Brain microvascular endothelial cell (primary cell): ENCODE measurements around the gene PLD1.
A peak's percentile ranks its signal among the peaks of the same experiment; 100 is the strongest.

ENCODE experiments used
- DNase-seq: peaks from one replicate; pipeline ENCODE4 v3.0.0-alpha.2; 2020
- H3K27ac ChIP-seq: fragments of 250-450 bp; sonication (Bioruptor Pico); 2 replicates; pipeline ENCODE4 v1.5.1; 2020; ENCODE audit warnings: mild to moderate bottlenecking, moderate library complexity
- H3K27me3 ChIP-seq: fragments of 250-450 bp; sonication (Bioruptor Pico); replicated peaks from 2 replicates; pipeline ENCODE4 v1.5.1; 2020; ENCODE audit warnings: mild to moderate bottlenecking
- H3K36me3 ChIP-seq: fragments of 250-450 bp; sonication (Bioruptor Pico); replicated peaks from 2 replicates; pipeline ENCODE4 v1.5.1; 2020; ENCODE audit warnings: mild to moderate bottlenecking
- H3K4me3 ChIP-seq: 2 replicates; pipeline ENCODE4 v1.5.1; 2011; ENCODE audit warnings: low read depth, mild to moderate bottlenecking, control low read depth, low read length, moderate library complexity
- in situ Hi-C: cut with HindIII; loops from 2 replicates; pipeline ENCODE4 v1.10.0; 2017; ENCODE audit warnings: low sequenced_read_pairs, low pct_ligation_motif_present
- TF ChIP-seq, protein P1 (sequence below): IDR thresholded peaks from 2 replicates; pipeline ENCODE4 v1.5.1; 2011; ENCODE audit warnings: low read depth, mild to moderate bottlenecking, moderate library complexity, low read length, control low read depth, inconsistent platforms; ENCODE audit errors: missing control alignments

The PLD1 gene

DNA sequence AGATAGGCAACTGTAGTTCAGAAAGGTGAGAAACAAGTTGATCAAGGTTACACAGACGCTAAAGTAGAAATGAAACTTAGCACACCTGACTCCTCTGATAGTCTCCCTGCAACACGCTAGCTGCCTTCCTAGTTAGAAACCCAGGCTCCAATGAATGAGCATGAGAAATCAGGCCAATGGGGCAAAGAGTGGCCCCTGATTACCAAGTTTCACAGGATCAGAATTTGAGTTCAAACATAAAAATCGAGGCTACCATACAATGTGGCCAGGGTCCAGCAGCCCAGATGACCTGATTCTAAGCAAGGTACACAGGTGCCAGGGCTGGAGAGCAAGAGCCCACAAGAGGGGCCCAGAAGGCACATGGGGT is 7.7 kb downstream of the PLD1 start:
- Histone ChIP-seq H3K36me3 (no peaks in the 10 kb centered on the region), H3K27ac (peak overlapping the region; percentile 98), H3K4me3 (no peak overlapping the region), H3K27me3 (no peaks in the 10 kb centered on the region)
- in situ Hi-C loops = no loop called here
- TF ChIP-seq, protein P1, sequence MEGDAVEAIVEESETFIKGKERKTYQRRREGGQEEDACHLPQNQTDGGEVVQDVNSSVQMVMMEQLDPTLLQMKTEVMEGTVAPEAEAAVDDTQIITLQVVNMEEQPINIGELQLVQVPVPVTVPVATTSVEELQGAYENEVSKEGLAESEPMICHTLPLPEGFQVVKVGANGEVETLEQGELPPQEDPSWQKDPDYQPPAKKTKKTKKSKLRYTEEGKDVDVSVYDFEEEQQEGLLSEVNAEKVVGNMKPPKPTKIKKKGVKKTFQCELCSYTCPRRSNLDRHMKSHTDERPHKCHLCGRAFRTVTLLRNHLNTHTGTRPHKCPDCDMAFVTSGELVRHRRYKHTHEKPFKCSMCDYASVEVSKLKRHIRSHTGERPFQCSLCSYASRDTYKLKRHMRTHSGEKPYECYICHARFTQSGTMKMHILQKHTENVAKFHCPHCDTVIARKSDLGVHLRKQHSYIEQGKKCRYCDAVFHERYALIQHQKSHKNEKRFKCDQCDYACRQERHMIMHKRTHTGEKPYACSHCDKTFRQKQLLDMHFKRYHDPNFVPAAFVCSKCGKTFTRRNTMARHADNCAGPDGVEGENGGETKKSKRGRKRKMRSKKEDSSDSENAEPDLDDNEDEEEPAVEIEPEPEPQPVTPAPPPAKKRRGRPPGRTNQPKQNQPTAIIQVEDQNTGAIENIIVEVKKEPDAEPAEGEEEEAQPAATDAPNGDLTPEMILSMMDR = no peak
- no peak for DNase-seq

DNA sequence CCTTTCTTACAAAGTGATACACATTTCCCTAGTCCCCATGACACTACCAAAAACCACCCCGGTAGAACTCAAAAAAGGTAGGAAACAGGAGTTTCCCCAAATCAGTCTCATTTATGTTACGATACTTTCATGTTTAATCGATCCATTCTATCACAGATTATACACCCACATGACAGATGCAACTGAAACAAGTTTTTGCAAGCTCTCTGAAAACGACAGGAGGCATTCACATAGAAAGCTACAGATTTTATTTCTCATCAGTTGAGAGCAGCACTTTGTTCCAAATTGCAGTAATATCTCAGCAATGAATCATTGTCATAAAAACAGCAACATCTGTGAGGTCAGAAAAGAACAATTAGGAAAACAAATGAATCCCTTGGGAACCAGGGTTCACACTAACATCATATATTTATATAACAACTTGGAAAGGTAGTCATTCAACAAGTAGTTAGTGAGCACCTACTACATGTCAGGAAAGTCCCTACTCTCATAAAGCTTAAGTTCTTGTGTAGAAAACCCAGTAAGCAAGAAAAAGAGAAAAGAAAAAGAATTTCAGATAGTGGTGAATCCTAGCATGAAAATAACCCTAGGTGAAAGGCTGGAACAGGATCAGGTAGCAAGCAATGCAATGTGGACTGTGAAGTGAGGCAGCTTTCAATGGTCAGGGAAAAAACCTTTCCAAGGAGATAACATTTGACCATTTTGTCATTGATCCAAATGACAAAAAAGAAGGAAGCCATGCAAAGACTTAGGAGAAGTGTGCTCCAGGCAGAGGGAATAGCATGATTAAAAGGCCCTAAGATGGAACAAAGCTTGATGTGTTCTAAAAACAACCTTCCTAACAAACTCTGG is 8.3 kb downstream of the PLD1 start:
- H3K36me3 ChIP-seq = no peaks in the 10 kb centered on the region
- TF ChIP-seq, protein P1 = no peak
- in situ Hi-C loops = no loop called here
- H3K4me3 ChIP-seq = no peak overlapping the region
- peak overlapping the region; percentile 98 for H3K27ac ChIP-seq
- no peaks in the 10 kb centered on the region for H3K27me3 ChIP-seq
- DNase-seq = peak; percentile 85

DNA sequence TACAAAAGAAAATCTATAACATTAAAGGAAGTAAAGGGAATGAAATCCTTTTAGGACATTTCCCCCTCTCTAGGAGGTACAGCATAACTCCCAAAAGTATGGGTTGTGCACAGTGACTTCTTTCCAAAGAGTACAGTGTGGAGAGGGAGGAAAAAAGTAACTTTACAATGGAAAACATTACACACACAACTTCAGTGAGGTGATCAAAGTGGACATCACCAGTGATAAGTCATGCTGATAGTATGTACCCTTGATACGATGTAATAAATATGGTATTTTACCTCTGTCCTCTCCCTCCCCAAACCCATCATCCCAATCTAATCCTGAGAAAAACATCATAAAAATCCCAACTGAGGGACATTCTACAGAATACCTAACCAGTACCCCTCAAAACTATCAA is 10.8 kb downstream of the PLD1 start:
- no peak for DNase-seq
- in situ Hi-C loops = no loop called here
- TF ChIP-seq, protein P1 = no peak
- peak overlapping the region; percentile 39 for H3K27ac ChIP-seq
- no peaks in the 10 kb centered on the region for H3K27me3 ChIP-seq
- H3K4me3 ChIP-seq = no peak overlapping the region
- no peaks in the 10 kb centered on the region for H3K36me3 ChIP-seq

DNA sequence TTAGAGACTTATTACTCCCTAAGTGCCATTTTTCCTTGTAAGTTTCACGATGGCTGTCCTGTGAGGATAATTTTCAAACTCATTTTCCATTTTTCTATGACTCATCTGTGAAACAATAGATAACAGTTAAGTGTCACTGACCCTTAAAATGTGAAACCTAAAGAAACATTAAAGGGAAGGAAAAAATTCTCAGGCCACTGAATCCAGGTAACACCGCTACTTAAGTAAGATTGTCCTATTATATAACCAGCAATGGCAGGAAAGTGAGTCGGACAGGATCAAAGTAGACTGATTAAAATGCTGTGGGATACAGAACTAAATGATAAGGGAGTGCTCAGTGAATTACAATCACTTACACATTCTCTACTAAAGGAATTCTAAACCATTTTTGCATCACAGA is 12.4 kb downstream of the PLD1 start:
- H3K27ac ChIP-seq = peak overlapping the region; percentile 78
- H3K4me3 ChIP-seq = no peak overlapping the region
- DNase-seq = no peak
- H3K27me3 ChIP-seq = no peaks in the 10 kb centered on the region
- no peaks in the 10 kb centered on the region for H3K36me3 ChIP-seq
- TF ChIP-seq, protein P1 = no peak
- in situ Hi-C loops = no loop called here

DNA sequence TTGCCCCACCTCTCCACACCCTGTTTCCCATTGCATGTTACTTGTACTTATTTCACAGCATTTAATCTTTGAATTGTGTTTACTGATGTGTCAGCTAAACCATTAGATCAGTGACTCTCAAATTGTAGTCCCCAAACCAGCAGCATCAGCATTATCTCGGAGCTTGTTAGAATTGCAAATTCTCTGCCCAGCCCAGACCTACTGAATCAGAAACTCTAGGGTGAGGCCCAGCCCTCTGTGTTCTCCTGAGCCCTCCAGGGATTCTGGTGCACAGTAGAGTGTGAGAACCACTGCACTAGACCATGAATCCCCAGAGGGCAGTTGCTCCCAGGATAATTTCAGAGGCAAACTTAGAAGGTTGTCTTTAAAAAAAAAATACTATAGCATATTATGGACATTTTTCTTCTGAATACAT is 13.0 kb downstream of the PLD1 start:
- no peaks in the 10 kb centered on the region for H3K36me3 ChIP-seq
- no peaks in the 10 kb centered on the region for H3K27me3 ChIP-seq
- in situ Hi-C loops = no loop called here
- H3K4me3 ChIP-seq = no peak overlapping the region
- H3K27ac ChIP-seq = peak overlapping the region; percentile 78
- no peak for DNase-seq
- TF ChIP-seq, protein P1 = no peak
